SH-SY5Y (cell line): Measurements from ENCODE around the gene ZNF615.

Experiments used
- GATA2 ChIP-seq: IDR thresholded peaks from 2 replicates; pipeline ENCODE4 v1.6.1; 2011; ENCODE audit warnings: mild to moderate bottlenecking, low read depth, low read length
- GATA3 ChIP-seq: IDR thresholded peaks from 2 replicates; pipeline ENCODE4 v1.6.1; 2011; ENCODE audit warnings: low read depth, mild to moderate bottlenecking, low read length, moderate library complexity

Gene ZNF615

DNA sequence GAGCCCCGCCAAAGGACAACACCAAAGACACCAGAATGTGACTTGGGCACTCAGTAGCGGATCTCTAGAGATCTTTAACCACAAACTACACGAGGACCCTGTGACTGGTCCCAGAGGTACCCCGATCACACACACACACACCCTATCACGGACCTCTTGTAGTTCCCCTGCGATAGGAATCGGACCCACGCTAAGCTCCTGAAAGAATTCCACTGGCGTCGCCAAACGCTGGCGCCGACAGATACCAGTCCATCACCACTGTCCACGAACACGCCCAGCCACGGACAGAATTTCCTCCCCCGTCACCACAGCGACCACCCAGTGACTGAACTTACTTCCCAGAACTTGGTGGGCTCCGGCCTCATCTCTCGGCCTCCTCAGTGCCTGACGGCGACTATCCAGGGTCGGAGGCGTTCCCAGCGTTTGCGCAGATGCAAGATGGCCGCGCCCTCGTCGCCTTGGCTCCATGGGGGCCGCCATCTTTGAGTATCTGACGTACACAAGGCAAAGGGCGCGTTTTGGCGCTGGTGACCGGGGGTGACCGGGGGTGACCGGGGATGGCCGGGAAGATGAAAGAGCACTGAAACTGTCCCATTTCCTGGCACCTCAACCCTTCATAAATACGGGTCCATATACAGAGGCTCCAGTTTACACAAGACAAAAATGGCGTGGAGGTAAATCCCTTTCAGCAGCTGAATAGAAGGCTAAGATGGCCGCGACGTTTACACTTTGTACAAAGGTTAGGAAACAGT lies at the start of gene ZNF615:
TSS of gene ZNF615 (minus strand) at position 406 of the 752 bp plus-strand sequence. CDS start 4,500 bp downstream, outside the sequence.
- TF ChIP-seq GATA2 = no peak
- no peak for TF ChIP-seq GATA3

DNA sequence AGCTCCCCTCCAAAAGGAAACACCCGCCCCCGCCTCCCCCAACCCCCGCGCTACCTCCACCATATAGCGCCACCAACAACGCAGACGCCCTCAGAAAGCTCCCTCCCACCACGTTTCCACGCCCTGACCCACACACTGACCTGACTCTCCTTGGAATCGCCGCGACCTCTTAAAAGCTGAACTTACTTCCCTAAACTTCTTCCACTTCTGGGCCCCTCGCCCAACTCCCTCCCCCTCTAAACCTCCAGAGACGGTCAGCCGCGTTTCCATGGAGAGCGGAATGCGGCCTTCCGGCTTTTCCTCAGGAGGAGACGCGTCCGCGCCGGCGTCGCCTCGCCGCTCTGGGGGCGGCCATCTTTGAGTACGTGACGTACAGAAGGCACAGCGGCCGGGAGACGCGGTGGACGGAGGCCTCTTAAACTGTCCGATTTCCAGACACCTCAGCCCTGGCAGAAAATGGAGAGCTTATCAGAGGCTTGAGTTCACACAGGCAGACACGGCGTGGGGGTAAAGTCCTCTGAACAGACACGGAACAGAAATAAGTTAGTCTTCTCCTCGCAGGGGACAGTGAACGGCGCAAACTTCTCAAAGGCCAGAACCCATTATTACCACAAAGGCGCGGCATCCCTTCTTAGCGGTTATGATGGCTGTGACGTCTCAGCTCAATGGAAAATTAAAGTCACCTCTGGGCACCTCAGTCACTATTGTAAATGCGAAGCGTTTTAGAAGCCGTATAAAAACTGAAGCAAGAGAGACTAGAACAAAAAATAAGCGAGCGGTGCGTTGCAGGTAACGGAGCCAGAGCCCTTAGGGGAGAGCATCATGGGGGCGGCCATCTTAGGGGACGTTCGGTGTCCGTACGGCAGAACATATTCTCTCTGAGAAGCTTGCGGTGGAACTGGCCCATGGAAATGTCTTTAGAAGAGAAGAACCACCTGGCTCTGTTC lies 40.8 kb upstream of the ZNF615 start, which contains the start of gene ZNF432:
TSS of gene ZNF432 (minus strand) at position 284 of the 947 bp plus-strand sequence. CDS start 1,970 bp downstream, outside the sequence.
- TF ChIP-seq GATA2 (no peak), GATA3 (no peak)

DNA sequence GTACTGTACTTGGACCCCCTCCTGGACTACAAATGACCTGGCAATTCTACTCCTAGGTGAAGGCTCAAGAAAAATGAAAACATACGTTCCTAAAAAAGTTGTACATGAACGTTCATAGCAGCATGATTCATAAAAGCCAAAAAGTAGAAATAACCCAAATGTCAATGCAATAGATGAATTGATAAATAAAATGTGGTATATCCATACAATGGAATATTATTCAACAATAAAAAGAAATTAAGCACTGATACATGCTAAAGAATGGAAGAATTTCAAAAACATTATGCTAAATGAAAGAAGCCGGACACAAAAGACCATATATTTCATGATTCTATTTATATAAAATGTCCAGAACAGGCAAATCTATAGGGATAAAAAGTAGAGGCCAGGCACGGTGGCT lies 31.2 kb upstream of the ZNF615 start:
- TF ChIP-seq GATA2 = no peak
- TF ChIP-seq GATA3 = no peak

DNA sequence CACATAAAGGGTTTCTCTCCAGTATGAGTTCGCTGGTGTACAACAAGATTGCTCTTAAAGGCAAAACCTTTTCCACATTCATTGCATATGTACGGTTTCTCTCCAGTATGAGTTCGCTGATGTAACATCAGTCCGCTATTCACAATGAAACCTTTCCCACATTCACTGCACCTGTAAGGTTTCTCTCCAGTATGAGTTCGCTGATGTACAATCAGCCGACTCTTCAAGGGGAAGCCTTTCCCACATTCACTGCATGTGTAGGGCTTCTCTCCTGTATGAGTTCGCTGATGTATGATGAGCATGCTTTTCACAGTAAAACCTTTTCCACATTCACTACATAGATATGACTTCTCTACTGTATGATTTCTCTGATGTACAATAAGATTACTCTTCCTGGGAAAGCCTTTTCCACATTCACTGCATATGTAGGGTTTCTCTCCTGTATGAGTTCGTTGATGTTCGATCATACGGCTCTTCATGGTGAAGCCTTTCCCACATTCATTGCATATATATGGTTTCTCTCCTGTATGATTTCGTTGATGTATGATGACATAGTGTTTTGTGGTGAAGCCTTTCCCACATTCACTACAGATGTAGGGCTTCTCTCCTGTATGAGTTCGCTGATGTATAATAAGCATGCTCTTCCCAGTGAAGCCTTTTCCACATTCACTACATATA lies 26.2 kb upstream of the ZNF615 start:
- TF ChIP-seq GATA2 = no peak

DNA sequence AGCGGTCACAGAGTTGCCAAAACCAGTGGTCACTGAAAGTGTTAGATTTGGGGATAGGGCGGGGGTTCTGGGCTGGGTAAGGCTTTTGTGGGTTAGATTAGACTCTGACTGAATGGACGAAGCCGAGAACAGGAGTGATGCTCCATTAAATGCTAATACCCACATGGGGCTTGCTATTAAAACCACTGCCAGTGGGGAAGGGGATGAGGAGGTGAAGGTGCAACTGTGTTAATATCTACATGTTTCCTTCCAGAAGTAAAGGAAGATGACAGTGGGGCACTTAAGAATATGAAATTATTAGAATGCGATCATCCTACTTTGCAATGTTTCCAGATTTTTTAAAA lies 20.7 kb upstream of the ZNF615 start:
- no peak for TF ChIP-seq GATA3
- no peak for TF ChIP-seq GATA2

DNA sequence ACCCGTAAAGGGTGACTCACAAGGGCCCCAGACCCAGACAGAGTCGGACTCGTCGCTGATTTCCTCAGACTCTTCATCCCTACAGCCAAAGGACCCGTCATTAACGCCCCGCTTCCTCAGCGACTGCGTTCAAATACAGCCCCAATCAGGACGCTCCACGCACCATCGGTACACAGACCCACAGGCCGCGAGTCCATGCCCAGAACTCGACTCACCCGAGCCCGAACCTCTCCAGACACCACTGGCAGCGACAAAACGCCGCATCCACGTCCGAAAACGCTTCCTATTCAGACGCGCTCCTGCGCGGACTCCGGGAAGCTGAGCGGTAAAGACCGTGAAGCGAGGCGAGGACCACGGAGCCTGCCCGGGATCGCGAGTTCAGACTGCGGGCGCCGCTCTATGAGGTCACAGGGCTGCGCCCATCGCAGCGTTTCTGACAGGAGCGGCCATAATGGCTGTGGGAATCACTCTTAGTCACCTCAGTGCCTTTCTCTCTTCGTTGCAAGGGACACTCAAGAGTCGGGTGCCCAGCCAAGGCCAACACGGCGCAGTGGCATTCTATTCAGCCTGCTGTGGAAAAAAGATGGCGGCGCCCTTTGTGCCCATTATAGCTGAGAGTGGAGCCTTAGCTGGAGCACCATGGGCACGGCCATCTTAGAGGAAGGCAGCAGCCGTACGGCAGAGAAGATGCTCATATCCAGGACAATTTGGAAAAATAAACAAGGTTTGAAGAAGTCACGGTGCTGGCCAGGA lies 20.2 kb upstream of the ZNF615 start, which contains the start of gene ZNF614:
TSS of gene ZNF614 (minus strand) at position 353 of the 753 bp plus-strand sequence. CDS start 2,634 bp downstream, outside the sequence.
- TF ChIP-seq GATA2 (no peak), GATA3 (no peak)

DNA sequence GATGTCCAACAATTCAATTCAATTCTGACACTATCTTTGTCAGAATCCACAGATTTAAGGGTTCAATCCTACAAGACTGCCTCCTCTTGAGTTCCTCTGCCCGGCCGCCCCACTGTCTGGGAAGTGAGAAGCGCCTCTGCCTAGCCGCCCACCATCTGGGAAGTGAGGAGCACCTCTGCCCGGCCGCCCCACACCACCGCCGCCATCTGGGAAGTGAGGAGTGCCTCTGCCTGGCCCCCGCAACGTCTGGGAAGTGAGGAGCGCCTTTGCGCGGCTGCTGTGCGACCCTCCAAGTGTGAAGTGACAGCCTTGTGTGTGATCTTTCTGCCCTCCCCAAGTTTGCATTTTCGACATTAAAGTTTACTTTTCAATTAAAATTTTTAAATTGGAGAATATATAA lies 14.2 kb upstream of the ZNF615 start:
- TF ChIP-seq GATA2 = no peak
- TF ChIP-seq GATA3 = no peak

DNA sequence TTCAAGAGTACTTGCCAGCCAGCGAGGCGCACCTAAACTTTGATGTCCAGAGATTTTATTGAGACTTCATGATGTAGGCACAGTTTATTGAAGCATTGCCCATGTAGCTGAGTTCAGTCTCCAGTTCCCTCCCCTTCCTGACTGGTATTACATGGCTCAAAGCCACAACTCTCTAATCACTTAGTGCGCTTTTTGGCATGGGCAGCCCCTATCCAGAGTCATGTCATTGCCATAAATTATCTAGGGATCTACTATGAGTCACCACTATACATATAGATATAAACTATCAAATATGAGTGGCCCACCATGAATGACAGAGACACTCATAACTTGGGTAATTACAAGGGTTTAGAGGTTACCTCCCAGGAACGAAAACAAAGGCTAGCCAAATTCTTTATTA lies 12.5 kb upstream of the ZNF615 start:
- TF ChIP-seq GATA2 = no peak
- TF ChIP-seq GATA3 = no peak

DNA sequence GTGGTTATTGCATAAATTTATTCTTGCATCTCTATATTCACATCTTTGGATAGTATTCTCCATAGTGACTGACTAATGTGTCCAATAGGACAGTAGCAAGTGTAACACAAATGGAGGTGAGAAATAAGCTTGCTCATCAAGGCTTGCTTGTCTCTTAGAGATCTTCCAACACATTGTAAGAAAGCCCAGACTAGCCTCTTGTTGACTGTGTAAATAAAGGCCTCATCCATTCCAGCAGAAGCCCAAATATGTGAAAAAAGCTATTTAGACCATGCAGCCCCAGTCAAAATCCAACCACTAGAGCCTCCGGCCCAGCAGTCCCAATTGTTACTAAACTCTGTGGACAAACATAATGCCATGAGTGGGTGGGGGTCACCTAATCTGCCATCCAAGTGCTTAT lies 2.7 kb upstream of the ZNF615 start:
- TF ChIP-seq GATA2 = no peak
- no peak for TF ChIP-seq GATA3

DNA sequence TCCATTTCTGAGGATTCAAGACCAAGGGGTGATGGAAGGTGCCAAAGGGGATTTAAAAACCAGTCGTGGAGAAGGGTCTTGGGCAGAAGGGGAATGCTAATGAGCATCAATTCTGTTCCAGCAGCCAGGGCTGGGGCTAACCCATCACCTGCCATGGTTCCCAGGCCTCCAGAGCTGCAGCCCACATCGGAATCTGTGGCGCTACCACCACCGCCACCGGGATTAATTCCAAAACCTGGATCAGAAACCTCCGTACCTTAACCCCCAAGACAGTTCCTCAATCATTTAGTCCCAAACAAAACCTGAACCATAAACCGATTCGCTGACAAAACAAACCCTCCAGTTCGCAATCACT lies 583 bp downstream of the ZNF615 start:
- TF ChIP-seq GATA3 (no peak), GATA2 (no peak)

DNA sequence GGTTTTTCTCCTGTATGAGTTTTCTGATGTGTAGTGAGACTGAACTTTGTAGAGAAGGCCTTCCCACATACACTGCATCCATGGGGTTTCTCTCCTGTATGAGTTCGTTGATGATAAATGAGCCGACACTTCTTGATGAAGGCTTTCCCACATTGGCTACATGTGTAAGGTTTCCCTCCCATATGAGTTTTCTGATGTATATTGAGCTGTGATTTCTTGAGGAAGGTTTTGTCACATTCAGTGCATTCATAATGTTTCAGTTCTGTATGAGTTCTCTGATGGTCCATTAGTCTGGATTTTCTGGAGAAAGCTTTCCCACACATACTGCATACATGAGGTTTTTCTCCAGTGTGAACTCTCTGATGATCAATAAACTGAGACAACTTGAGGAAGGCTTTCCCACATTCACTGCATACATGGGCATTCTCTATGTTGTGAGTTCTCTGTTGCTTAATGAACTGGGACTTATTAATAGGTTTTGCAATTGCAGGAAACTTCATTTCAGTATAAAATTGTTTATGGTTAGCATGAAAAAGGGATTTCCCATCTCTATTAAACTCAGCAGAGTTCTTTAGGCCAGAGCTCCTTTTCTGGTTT lies 13.9 kb downstream of the ZNF615 start:
- TF ChIP-seq GATA2 = no peak
- TF ChIP-seq GATA3 = no peak

DNA sequence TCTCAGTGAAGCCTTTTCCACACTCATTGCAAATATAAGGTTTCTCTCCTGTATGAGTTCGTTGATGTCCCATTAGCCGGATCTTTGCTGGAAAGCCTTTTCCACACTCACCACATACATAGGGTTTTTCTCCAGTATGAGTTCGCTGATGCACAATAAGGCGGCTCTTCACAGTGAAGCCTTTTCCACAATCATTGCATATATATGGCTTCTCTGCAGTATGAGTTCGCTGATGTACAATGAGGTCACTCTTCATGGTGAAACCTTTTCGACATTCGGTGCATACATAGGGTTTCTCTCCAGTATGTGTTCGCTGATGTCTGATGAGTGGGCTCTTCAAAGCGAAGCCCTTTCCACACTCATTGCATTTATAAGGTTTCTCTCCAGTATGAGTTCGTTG lies 14.6 kb downstream of the ZNF615 start:
- TF ChIP-seq GATA2 = no peak
- TF ChIP-seq GATA3 = no peak
